Loucy (cell line): ENCODE data around the gene ANKRD63.

Source experiments
- H2AFZ ChIP-seq: fragments of 200-600 bp; sonication (generic); 2 replicates; pipeline ENCODE4 v1.6.0; 2016; ENCODE audit warnings: antibody characterized with exemption, mild to moderate bottlenecking, low read length, moderate library complexity
- H3F3A ChIP-seq: fragments of 200-600 bp; 2 replicates; pipeline ENCODE4 v1.6.0; 2016; ENCODE audit warnings: antibody characterized with exemption, low read depth, mild to moderate bottlenecking
- H3K27me3 ChIP-seq: fragments of 200-600 bp; sonication (generic); 2 replicates; pipeline ENCODE4 v1.6.1; 2014; ENCODE audit warnings: low read length, mild to moderate bottlenecking; ENCODE audit not compliant: insufficient read depth, poor library complexity, severe bottlenecking
- H3K36me3 ChIP-seq: fragments of 200-600 bp; sonication (generic); 2 replicates; pipeline ENCODE4 v1.6.1; 2016; ENCODE audit warnings: low read length; ENCODE audit not compliant: insufficient read depth
- H3K4me1 ChIP-seq: fragments of 200-600 bp; sonication (generic); 2 replicates; pipeline ENCODE4 v1.5.1; 2014; ENCODE audit warnings: low read length, mild to moderate bottlenecking; ENCODE audit not compliant: insufficient read depth, poor library complexity, severe bottlenecking
- H3K4me2 ChIP-seq: fragments of 200-600 bp; sonication (generic); 2 replicates; pipeline ENCODE4 v1.6.0; 2014; ENCODE audit warnings: antibody characterized with exemption, low read length, low read depth, mild to moderate bottlenecking; ENCODE audit not compliant: poor library complexity, severe bottlenecking
- H3K4me3 ChIP-seq: fragments of 200-600 bp; sonication (generic); 2 replicates; pipeline ENCODE4 v1.5.1; 2014; ENCODE audit warnings: low read length, mild to moderate bottlenecking, mixed read lengths; ENCODE audit not compliant: poor library complexity, severe bottlenecking
- H3K79me2 ChIP-seq: fragments of 200-600 bp; sonication (generic); 2 replicates; pipeline ENCODE4 v1.6.1; 2014; ENCODE audit warnings: low read length; ENCODE audit not compliant: insufficient read depth
- H3K9ac ChIP-seq: fragments of 200-600 bp; sonication (generic); 2 replicates; pipeline ENCODE4 v1.6.0; 2014; ENCODE audit warnings: mild to moderate bottlenecking, low read depth, low read length, moderate library complexity; ENCODE audit not compliant: poor library complexity, severe bottlenecking
- H3K9me2 ChIP-seq: fragments of 200-600 bp; sonication (generic); replicated peaks from 2 replicates; pipeline ENCODE4 v1.6.1; 2016; ENCODE audit warnings: low read depth, low read length, mixed read lengths
- H3K9me3 ChIP-seq: fragments of 200-600 bp; sonication (generic); 2 replicates; pipeline ENCODE4 v1.6.1; 2014; ENCODE audit warnings: mild to moderate bottlenecking, antibody characterized with exemption, low read length, low read depth; ENCODE audit not compliant: insufficient read depth
- H4K20me1 ChIP-seq: fragments of 200-600 bp; sonication (generic); 2 replicates; pipeline ENCODE4 v1.6.0; 2014; ENCODE audit warnings: antibody characterized with exemption, low read length, mild to moderate bottlenecking; ENCODE audit not compliant: insufficient read depth, poor library complexity, severe bottlenecking
- EZH2phosphoT487 ChIP-seq: fragments of 200-600 bp; IDR thresholded peaks from 2 replicates; pipeline ENCODE4 v1.6.1; 2018; ENCODE audit warnings: antibody characterized with exemption, mild to moderate bottlenecking, moderate library complexity, borderline replicate concordance
- TF ChIP-seq, protein P1 (sequence below): fragments of 200-600 bp; sonication (generic); conservative IDR thresholded peaks from 2 replicates; pipeline ENCODE4 v1.5.1; 2014; ENCODE audit warnings: mild to moderate bottlenecking, antibody characterized with exemption, low read length

The ANKRD63 gene

DNA sequence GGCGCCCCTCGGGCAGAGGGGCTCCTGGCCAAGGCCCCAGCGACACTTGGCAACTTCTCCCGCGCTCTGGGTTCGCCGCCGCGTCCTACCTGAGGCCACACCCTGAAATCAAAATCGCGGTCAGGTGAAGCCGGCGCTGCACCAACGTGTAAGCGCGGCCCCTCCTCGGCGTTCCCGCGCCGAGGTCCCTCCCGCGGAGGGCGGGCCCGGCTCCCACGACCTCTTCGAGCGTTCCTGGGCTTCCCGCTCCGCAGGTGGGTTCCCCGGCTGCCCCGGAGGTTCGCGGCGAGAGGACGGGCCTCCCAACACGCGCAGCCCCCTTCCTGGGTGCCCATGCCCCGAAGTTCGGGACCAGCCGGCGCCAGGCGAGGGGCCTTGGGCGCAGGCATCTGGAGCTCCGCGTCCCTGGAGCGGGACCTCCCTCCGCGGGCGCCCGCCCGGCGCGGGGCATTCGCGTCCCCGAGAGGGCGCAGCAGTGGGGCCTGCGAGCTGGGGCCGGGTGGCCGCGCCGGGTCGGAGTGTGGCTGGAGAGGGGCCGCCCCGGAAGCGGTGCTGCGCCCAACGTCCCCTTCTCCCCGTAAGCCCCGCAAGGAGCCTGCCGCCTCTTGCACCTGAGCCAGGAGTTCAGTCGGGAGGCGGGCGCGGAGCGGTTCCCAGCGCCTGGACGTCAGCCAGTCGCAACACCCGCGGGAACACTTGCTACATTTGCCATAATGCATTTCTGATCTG is 30.3 kb downstream of the ANKRD63 start:
- Histone ChIP-seq H2AFZ (no peak overlapping the region), H3K9ac (no peak overlapping the region), H3K36me3 (no peaks in the 10 kb centered on the region), H3K4me3 (no peak overlapping the region), H3K9me2 (no peaks in the 10 kb centered on the region), H3F3A (no peaks in the 10 kb centered on the region), H3K27me3 (no peaks in the 10 kb centered on the region), H3K79me2 (no peaks in the 10 kb centered on the region), H3K9me3 (no peaks in the 10 kb centered on the region), H3K4me1 (no peaks in the 10 kb centered on the region), H4K20me1 (no peaks in the 10 kb centered on the region), H3K4me2 (no peak overlapping the region)
- TF ChIP-seq EZH2phosphoT487 = no peak
- TF ChIP-seq, protein P1, sequence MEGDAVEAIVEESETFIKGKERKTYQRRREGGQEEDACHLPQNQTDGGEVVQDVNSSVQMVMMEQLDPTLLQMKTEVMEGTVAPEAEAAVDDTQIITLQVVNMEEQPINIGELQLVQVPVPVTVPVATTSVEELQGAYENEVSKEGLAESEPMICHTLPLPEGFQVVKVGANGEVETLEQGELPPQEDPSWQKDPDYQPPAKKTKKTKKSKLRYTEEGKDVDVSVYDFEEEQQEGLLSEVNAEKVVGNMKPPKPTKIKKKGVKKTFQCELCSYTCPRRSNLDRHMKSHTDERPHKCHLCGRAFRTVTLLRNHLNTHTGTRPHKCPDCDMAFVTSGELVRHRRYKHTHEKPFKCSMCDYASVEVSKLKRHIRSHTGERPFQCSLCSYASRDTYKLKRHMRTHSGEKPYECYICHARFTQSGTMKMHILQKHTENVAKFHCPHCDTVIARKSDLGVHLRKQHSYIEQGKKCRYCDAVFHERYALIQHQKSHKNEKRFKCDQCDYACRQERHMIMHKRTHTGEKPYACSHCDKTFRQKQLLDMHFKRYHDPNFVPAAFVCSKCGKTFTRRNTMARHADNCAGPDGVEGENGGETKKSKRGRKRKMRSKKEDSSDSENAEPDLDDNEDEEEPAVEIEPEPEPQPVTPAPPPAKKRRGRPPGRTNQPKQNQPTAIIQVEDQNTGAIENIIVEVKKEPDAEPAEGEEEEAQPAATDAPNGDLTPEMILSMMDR = no peak

DNA sequence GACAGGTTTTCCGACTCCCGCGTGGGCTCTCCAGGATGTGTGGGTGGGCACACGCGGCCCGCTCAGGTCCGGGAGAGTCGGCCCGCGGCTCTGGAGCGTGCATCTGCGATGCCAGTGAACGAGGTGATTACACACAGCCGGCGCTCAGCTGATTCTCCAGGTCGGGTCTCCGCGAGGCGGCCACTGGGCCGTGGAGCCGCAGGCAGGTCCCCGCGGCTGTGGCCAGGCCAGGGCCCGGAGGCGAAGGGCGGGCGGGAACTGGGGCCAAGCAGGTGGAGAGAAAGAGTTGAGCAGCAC is 30.8 kb downstream of the ANKRD63 start:
- Histone ChIP-seq H3K9ac (no peak overlapping the region), H3K36me3 (no peaks in the 10 kb centered on the region), H3K4me3 (no peak overlapping the region), H3K4me2 (no peak overlapping the region), H3F3A (no peaks in the 10 kb centered on the region), H4K20me1 (no peaks in the 10 kb centered on the region), H3K27me3 (no peaks in the 10 kb centered on the region), H2AFZ (no peak overlapping the region), H3K9me2 (no peaks in the 10 kb centered on the region), H3K4me1 (no peaks in the 10 kb centered on the region), H3K9me3 (no peaks in the 10 kb centered on the region), H3K79me2 (no peaks in the 10 kb centered on the region)
- TF ChIP-seq EZH2phosphoT487 = no peak
- TF ChIP-seq, protein P1 = no peak

DNA sequence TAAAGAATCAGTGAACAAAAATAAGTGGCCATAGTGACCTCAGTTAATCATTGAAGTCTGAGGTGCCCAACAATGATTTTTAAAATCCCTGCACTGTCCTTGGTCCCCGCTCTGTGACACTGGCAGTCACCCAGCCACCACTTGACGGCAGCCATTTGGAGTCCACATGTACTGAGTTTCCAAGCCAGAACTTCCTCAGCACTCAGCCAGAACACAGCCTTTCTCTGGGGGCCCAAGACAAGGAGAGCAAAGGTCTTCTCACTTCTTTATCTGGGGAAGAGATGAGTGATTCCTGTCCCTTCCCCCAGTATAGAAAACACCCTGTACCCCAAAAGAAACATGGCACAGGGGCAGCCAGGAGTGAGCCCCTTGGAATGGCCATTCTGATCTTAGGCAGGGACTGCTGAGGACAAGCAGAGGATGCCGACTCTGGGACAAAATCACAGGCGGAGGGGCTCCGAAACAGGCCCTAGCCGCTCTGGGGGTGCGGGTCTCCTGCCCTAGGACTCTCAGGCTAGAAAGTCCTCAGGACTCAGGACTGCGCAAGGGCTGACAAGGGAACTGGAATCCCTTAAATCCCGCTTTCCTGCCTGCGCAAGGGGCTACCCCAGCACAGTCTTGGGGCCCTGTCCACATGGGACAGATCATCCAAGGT is 31.3 kb downstream of the ANKRD63 start:
- Histone ChIP-seq H3K9me2 (no peaks in the 10 kb centered on the region), H4K20me1 (no peaks in the 10 kb centered on the region), H3K27me3 (no peaks in the 10 kb centered on the region), H3K4me1 (no peaks in the 10 kb centered on the region), H3K9ac (no peak overlapping the region), H3F3A (no peaks in the 10 kb centered on the region), H3K9me3 (no peaks in the 10 kb centered on the region), H3K36me3 (no peaks in the 10 kb centered on the region), H2AFZ (no peak overlapping the region), H3K4me3 (no peak overlapping the region), H3K79me2 (no peaks in the 10 kb centered on the region), H3K4me2 (no peak overlapping the region)
- TF ChIP-seq, protein P1 = no peak
- no peak for TF ChIP-seq EZH2phosphoT487
